Ovary (tissue), 9 donors: ENCODE results near the gene KCNJ9. TPM values are rescaled to one million over a fixed set of nuclear protein-coding genes. Genes with fewer than 3 reads are reported as not detected.

Experiments used
- DNase-seq, 5 donors: peaks; one replicate each; pipeline ENCODE4 v3.0.0-alpha.2; 2019 to 2020
- H3K27ac ChIP-seq, 2 donors: fragments of 200-600 bp; one replicate each; pipeline versions ENCODE4 v1.5.1 to v1.8.0; 2019 to 2022
- H3K27me3 ChIP-seq: fragments of 200-600 bp; one replicate; pipeline ENCODE4 v1.8.0; 2022
- H3K36me3 ChIP-seq: fragments of 200-600 bp; sonication (generic); one replicate; pipeline ENCODE4 v1.5.1; 2019
- H3K4me1 ChIP-seq: one replicate; pipeline ENCODE4 v1.8.1; 2013; ENCODE audit warnings: mild to moderate bottlenecking, moderate library complexity; ENCODE audit not compliant: insufficient read depth
- H3K4me3 ChIP-seq: fragments of 200-600 bp; sonication (generic); one replicate; pipeline ENCODE4 v1.5.1; 2017
- H3K9me3 ChIP-seq, 2 donors: fragments of 200-600 bp in 1 of 2; sonication (generic) in 1 of 2; one replicate each; pipeline versions ENCODE4 v1.5.1 to v1.8.1; 2013 to 2019; ENCODE audit warnings: mild to moderate bottlenecking in 1 of 2, moderate library complexity in 1 of 2
- EP300 ChIP-seq: sonication (generic); formaldehyde crosslinking; IDR thresholded peaks from one replicate; pipeline ENCODE4 v1.6.1; 2017; ENCODE audit warnings: antibody characterized with exemption
- POLR2A ChIP-seq: fragments of 450-650 bp; IDR thresholded peaks from one replicate; pipeline ENCODE4 v1.6.1; 2017; ENCODE audit warnings: antibody characterized with exemption, mild to moderate bottlenecking, moderate library complexity
- WGBS, 3 donors: extraction: QIAGEN DNeasy Blood & Tissue Kit in 1 of 3; methylation state at CpG; one replicate each; pipeline versions ENCODE4 v1.1.5 to v1.1.7; 2013 to 2017; 5-methylcytosine and 5-hydroxymethylcytosine counted together
- intact Hi-C, 4 donors: fragments of 100-400 bp; cut with DNase I; formaldehyde crosslinking; loops; one replicate each; pipeline versions ENCODE4 v1.11.0 to v1.15.1; 2022 to 2023
- polyA plus RNA-seq, 2 donors: library from polyadenylated mRNA; stranded (reverse); fragments of 200-250 nt in 1 of 2; fragments of 350-450 nt in 1 of 2; fragmentation: Illumina TruSeq in 1 of 2; extraction: RNeasy Lipid Tissue Mini Kit (QIAGEN cat#74804) in 1 of 2; gene quantifications; one replicate each; pipeline ENCODE4 v1.2.3, GENCODE V29; 2013 to 2014
- total RNA-seq, 7 donors: library from RNA; depleted of rRNA in 2 of 7; stranded (reverse); fragments of >200 nt in 2 of 7; fragmentation: NEBNext Ultra II Directional in 3 of 7; extraction: Animal tissue kit (Norgen Biotek cat#: 25700) in 3 of 7; gene quantifications; one replicate each; pipeline versions ENCODE4 v1.1.0 to v1.2.4, GENCODE V29; 2016 to 2023
- TF ChIP-seq, protein P1 (sequence below), 3 donors: fragments of 450-650 bp in 2 of 3; fragments of 200-600 bp in 1 of 3; IDR thresholded peaks; one replicate each; pipeline versions ENCODE4 v1.5.1 to v1.8.0; 2016 to 2022; ENCODE audit warnings: antibody characterized with exemption in 3 of 3, mild to moderate bottlenecking in 1 of 3
- donor health status: DM: no; HTN: no; CAD: no; lungs with moderate emphysema.
- donor health status: DM: no; HTN: no; CAD: no.
- donor health status: Bipolar disorder and iron deficiency.
- donor health status: DM: yes; HTN: yes; CAD: no.
- donor health status: DM: no; HTN: no; CAD: no.
- donor health status: DM: yes; HTN: yes; CAD: no.

The KCNJ9 gene
- total and polyA plus RNA-seq, 9 donors: 0.01 TPM; not detected in 8

DNA sequence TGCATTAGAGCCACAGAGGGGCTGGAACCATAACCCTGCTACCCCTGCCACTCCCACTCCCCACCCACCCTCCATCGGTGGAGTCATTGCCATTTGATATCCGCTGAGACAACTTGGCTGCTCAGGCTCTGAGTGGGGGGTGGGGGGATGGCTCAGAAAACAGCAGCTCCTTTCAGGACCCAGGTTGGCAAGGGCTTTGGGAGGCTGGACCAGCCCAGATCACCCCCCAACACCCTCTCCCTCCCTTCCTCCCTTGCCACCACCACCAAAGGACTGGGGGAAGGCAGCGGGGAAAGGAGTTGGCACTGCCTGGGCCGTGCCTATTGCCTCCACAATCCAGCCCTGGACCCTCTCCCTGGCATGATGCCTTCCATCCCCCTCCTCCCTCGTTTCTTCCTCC, 13.1 kb upstream of the KCNJ9 start:
- Histone ChIP-seq H3K4me3 (no peak overlapping the region), H3K36me3 (no peaks in the 10 kb centered on the region), H3K4me1 (peaks cover 2% of the 10 kb centered on the region), H3K27me3 (no peaks in the 10 kb centered on the region), H3K9me3 (no peaks in the 10 kb centered on the region), H3K27ac (no peak overlapping the region)
- DNase-seq: no peak
- no peak for TF ChIP-seq EP300
- TF ChIP-seq, protein P1, sequence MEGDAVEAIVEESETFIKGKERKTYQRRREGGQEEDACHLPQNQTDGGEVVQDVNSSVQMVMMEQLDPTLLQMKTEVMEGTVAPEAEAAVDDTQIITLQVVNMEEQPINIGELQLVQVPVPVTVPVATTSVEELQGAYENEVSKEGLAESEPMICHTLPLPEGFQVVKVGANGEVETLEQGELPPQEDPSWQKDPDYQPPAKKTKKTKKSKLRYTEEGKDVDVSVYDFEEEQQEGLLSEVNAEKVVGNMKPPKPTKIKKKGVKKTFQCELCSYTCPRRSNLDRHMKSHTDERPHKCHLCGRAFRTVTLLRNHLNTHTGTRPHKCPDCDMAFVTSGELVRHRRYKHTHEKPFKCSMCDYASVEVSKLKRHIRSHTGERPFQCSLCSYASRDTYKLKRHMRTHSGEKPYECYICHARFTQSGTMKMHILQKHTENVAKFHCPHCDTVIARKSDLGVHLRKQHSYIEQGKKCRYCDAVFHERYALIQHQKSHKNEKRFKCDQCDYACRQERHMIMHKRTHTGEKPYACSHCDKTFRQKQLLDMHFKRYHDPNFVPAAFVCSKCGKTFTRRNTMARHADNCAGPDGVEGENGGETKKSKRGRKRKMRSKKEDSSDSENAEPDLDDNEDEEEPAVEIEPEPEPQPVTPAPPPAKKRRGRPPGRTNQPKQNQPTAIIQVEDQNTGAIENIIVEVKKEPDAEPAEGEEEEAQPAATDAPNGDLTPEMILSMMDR (IDR thresholded peaks at IDR 0.05): no peak
- no peak for TF ChIP-seq POLR2A
- intact Hi-C loops: no loop called here
- 55 to 69% (median 57%) methylated on average over 5 of the region's 5 CpGs for WGBS, 3 donors

DNA sequence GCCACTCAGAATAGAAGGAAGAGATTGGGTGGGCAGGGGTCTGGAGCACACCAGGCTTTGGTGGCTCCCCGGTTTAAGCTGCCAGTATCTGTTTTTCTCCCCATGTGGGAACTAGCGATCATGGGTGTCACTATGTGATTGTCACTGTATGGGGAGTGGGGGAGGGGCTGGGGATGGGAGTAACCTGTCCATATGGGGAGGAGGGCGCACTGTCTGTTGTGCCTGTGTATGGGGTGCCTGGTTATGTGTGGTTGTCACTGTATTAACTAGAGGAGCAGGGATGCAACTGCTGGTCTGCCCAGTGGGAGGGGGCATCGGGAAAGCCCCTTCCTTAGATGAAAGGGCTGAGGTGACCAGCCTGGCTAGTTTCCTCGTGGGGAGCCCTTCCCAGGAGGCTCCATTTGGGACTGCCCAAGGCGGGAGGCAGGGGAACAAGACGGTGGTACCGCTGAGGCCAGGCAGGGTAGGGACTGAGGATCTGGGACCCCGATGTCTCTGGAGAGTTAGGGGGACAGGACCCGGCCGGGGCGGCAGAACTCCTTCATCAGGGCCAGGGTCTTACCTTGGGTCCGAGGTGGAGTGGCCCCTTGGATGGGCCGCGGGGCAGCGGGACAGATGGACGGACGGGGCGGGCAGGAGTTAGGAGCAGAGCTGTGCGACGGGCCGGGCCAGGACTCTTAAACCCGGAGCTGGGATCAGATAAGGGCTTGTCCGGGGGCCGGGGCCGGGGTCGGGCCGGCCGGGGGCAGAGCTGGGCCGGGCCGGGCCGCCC, 11.7 kb upstream of the KCNJ9 start, which contains the start of gene KCNJ10:
TSS of gene KCNJ10 (minus strand) at position 701 of the 772 bp plus-strand sequence. CDS start 27,628 bp downstream, outside the sequence.
- Histone ChIP-seq H3K27me3 (no peaks in the 10 kb centered on the region), H3K4me1 (peaks cover 2% of the 10 kb centered on the region)

DNA sequence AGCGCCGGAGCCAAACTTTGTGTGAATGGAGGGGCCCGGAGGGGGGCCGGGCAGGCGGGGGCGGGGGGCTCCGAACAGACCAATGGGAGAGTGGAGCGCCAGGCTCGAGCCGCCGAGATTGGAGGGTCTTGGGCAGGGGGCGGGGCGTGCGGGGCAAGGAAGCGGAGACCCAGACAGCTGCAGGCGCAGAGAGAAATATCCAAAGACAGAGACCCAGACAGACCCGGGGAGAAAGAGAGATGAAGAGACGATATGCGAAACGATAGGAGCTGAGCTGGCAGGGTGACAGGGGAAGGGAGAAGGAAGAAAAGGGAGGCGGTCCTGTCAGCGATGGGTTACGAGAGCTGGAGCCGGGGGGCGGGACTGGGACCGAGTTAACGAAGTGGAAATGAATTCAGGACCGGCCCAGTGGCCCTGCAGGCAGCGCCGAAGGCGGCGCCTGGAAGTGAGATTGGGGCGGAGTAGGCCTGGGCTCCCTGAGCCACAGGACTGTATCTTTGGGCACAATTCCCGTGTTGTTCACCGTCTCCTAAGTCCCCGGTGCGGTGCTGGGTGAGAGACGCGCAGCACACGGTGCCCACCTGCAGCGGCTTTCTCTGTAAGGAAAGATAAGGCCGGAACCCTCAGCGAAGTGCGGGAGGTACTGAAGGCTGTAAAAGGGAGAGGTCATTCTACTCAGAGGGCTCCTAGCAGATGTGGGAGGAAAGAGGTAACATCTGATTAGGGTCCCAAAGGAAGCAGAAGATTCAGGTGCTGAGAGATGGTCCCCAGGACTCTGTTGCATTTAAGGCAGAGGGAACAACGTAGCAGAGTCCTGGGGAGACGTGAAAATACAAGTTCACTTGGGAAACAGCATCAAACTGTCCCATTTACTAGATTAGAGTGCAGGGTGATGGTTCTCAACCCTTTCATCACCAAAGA, 10.8 kb upstream of the KCNJ9 start:
- intact Hi-C loops: no loop called here
- Histone ChIP-seq H3K27ac (no peak overlapping the region), H3K36me3 (no peaks in the 10 kb centered on the region), H3K27me3 (no peaks in the 10 kb centered on the region), H3K4me1 (peaks cover 2% of the 10 kb centered on the region), H3K4me3 (peak overlapping the region; percentile 43), H3K9me3 (no peaks in the 10 kb centered on the region)
- WGBS, 3 donors: 2% methylated on average over 43 to 46 of the region's 46 CpGs
- TF ChIP-seq POLR2A: no peak
- TF ChIP-seq, protein P1 (IDR thresholded peaks at IDR 0.05): no peak
- TF ChIP-seq EP300: no peak
- DNase-seq: peak; percentile 36 to 79 (median 66)

More for the DNA sequence above, 11.7 kb upstream of the KCNJ9 start, which contains the start of gene KCNJ10:
- no peak for DNase-seq
- TF ChIP-seq EP300: no peak
- TF ChIP-seq, protein P1 (IDR thresholded peaks at IDR 0.05): no peak
- no peak for TF ChIP-seq POLR2A
- intact Hi-C loops: no loop called here
- WGBS, 3 donors: 9 to 15% (median 11%) methylated on average over 27 to 32 of the region's 32 CpGs
- Histone ChIP-seq H3K27ac (no peak within 1 kb of the TSS), H3K4me3 (peak within 1 kb of the TSS; percentile 43), H3K36me3 (no peaks in the 10 kb centered on the region), H3K9me3 (no peaks in the 10 kb centered on the region)

DNA sequence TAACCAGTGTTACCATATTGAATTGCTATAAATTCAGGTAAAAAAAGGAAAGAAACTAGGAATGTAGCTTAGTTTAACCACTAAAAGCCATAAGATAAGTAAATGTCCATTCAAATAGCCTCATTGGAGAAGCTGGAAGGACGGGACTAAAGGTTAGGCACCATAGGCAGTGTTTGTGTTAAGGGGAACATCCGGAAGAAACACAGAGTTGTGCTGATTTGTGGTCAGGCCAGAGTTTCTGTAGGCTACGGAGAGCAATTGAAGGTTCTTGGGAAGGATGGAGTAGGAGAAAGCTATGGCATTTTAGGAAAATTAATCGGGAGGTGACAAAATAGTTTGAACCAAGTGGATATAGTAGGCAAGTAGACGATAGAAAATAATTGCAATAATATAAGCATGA, 10.0 kb upstream of the KCNJ9 start:
- Histone ChIP-seq H3K27ac (no peak overlapping the region), H3K36me3 (no peaks in the 10 kb centered on the region), H3K4me1 (peaks cover 2% of the 10 kb centered on the region), H3K4me3 (no peak overlapping the region), H3K9me3 (no peaks in the 10 kb centered on the region), H3K27me3 (no peaks in the 10 kb centered on the region)
- 70 to 83% (median 77%) methylated on average over 5 of the region's 5 CpGs for WGBS, 3 donors
- TF ChIP-seq EP300 (no peak), POLR2A (no peak)
- TF ChIP-seq, protein P1 (IDR thresholded peaks at IDR 0.05): no peak
- DNase-seq: no peak
- intact Hi-C loops: no loop called here
